Neuronal stem cell (in vitro differentiated cells): ENCODE results near the gene MBIP.

ENCODE experiments used
- DNase-seq: peaks from one replicate; pipeline ENCODE4 v3.0.0-alpha.2; 2013; ENCODE audit warnings: low spot score
- H2AFZ ChIP-seq: one replicate; pipeline ENCODE4 v1.6.1; 2013; ENCODE audit warnings: mild to moderate bottlenecking, low read length, inconsistent platforms
- H2AK5ac ChIP-seq: 2 replicates; pipeline ENCODE4 v1.6.1; 2013; ENCODE audit warnings: low read depth, mild to moderate bottlenecking, inconsistent platforms, low read length, moderate library complexity, mixed read lengths
- H2BK120ac ChIP-seq: 2 replicates; pipeline ENCODE4 v1.6.1; 2013; ENCODE audit warnings: low read depth, mild to moderate bottlenecking, inconsistent platforms, low read length, moderate library complexity, mixed read lengths
- H2BK12ac ChIP-seq: one replicate; pipeline ENCODE4 v1.6.1; 2013; ENCODE audit warnings: low read length, inconsistent platforms
- H2BK15ac ChIP-seq: 2 replicates; pipeline ENCODE4 v1.6.1; 2013; ENCODE audit warnings: mild to moderate bottlenecking, low read length, inconsistent platforms, mixed read lengths
- H2BK5ac ChIP-seq: one replicate; pipeline ENCODE4 v1.6.1; 2013; ENCODE audit warnings: inconsistent platforms, mild to moderate bottlenecking, low read length, moderate library complexity
- H3K14ac ChIP-seq: one replicate; pipeline ENCODE4 v1.6.1; 2013; ENCODE audit warnings: low read length, inconsistent platforms
- H3K18ac ChIP-seq: 2 replicates; pipeline ENCODE4 v1.6.1; 2013; ENCODE audit warnings: low read length, inconsistent platforms
- H3K23ac ChIP-seq: 2 replicates; pipeline ENCODE4 v1.6.1; 2013; ENCODE audit warnings: low read depth, mild to moderate bottlenecking, mixed read lengths, low read length, inconsistent platforms; ENCODE audit not compliant: poor library complexity
- H3K27ac ChIP-seq: replicated peaks from 3 replicates; pipeline ENCODE4 v1.5.1; 2013; ENCODE audit warnings: low read length, inconsistent platforms
- H3K27me3 ChIP-seq, 3 experiments: 2 replicates each; pipeline ENCODE4 v1.6.1; 2013; ENCODE audit warnings: low read length in 3 of 3, mild to moderate bottlenecking in 2 of 3, inconsistent platforms in 1 of 3, low read depth in 1 of 3, mixed read lengths in 1 of 3, moderate library complexity in 1 of 3; ENCODE audit not compliant: control insufficient read depth in 3 of 3, insufficient read depth in 3 of 3
- H3K36me3 ChIP-seq, 2 donors: replicated peaks in 1 of 2; 2 replicates each; pipeline ENCODE4 v1.6.1; 2013; ENCODE audit warnings: low read length in 2 of 2; ENCODE audit not compliant: control insufficient read depth in 2 of 2, insufficient read depth in 2 of 2
- H3K4ac ChIP-seq: 2 replicates; pipeline ENCODE4 v1.6.1; 2013; ENCODE audit warnings: inconsistent platforms, mild to moderate bottlenecking, low read length, moderate library complexity
- H3K4me1 ChIP-seq, 2 donors: 1 replicate in 1 of 2; 2 replicates in 1 of 2; pipeline ENCODE4 v1.6.1; 2013; ENCODE audit warnings: low read length in 2 of 2, low read depth in 1 of 2; ENCODE audit not compliant: control insufficient read depth in 2 of 2, insufficient read depth in 1 of 2
- H3K4me2 ChIP-seq: one replicate; pipeline ENCODE4 v1.6.1; 2013; ENCODE audit warnings: mild to moderate bottlenecking, low read length, inconsistent platforms; ENCODE audit not compliant: insufficient read depth, poor library complexity, severe bottlenecking
- H3K4me3 ChIP-seq, 2 donors: 2 replicates each; pipeline ENCODE4 v1.5.1; 2013; ENCODE audit warnings: low read length in 2 of 2, mild to moderate bottlenecking in 2 of 2, inconsistent platforms in 1 of 2, moderate library complexity in 1 of 2
- H3K79me1 ChIP-seq: one replicate; pipeline ENCODE4 v1.6.1; 2013; ENCODE audit warnings: low read depth, mild to moderate bottlenecking, inconsistent platforms, low read length, moderate library complexity
- H3K9ac ChIP-seq: one replicate; pipeline ENCODE4 v1.6.1; 2013; ENCODE audit warnings: mild to moderate bottlenecking, low read depth, low read length, inconsistent platforms; ENCODE audit not compliant: poor library complexity
- H3K9me3 ChIP-seq, 2 donors: replicated peaks in 1 of 2; 2 replicates each; pipeline versions ENCODE3 to v1.6.1; 2013; ENCODE audit warnings: low read length in 2 of 2, mild to moderate bottlenecking in 2 of 2, inconsistent platforms in 1 of 2, low read depth in 1 of 2, mixed read lengths in 1 of 2, moderate library complexity in 1 of 2; ENCODE audit not compliant: control insufficient read depth in 2 of 2, insufficient read depth in 1 of 2
- H4K8ac ChIP-seq: one replicate; pipeline ENCODE4 v1.6.1; 2013; ENCODE audit warnings: low read depth, mild to moderate bottlenecking, inconsistent platforms, low read length, moderate library complexity
- H4K91ac ChIP-seq: one replicate; pipeline ENCODE4 v1.6.1; 2013; ENCODE audit warnings: low read length, low read depth, mild to moderate bottlenecking, inconsistent platforms; ENCODE audit not compliant: poor library complexity
- WGBS, 2 donors: extraction: QIAGEN DNeasy Blood & Tissue Kit; methylation state at CpG; one replicate each; pipeline ENCODE4 v1.1.7; 2013; ENCODE audit warnings: missing lambda C conversion rate in 2 of 2, mixed read lengths in 1 of 2; ENCODE audit not compliant: insufficient read length in 2 of 2, insufficient replicate concordance in 1 of 2; ENCODE audit errors: extremely low coverage in 2 of 2; 5-methylcytosine and 5-hydroxymethylcytosine counted together

The MBIP gene

DNA sequence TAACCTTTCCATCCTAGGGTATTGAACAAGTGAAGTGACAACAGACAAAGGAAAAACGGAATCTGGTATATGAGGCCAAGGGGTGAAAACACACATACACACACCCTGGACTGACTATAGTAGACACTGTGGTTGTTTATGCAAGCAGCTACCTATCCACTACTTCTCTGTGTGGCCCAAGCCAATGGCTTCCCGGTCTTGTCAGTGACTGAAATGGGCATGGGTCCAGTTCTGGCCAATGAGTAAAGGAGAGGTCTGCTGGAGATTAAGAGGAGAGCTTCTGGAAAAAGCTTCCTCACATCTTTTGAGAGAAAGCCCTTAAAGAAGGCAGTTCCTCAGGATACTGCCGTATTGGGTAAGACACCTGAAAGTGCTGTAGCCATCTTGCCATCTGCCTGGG, 19.3 kb downstream of the MBIP start:
- Histone ChIP-seq H2BK5ac (no peak overlapping the region), H2BK120ac (no peak overlapping the region), H4K8ac (no peak overlapping the region), H3K9ac (no peak overlapping the region), H4K91ac (no peak overlapping the region), H2AFZ (no peak overlapping the region), H3K4me3 (no peak overlapping the region), H3K18ac (peak overlapping the region; percentile 11), H3K79me1 (no peaks in the 10 kb centered on the region), H3K14ac (no peak overlapping the region), H3K4me1 (peaks cover 0 to 6% of the 10 kb centered on the region in 2 donors), H3K4me2 (no peak overlapping the region), H3K36me3 (peaks cover 16 to 93% of the 10 kb centered on the region in 2 donors), H2BK12ac (no peak overlapping the region), H3K9me3 (no peaks in the 10 kb centered on the region), H3K4ac (no peak overlapping the region), H3K27me3 (no peaks in the 10 kb centered on the region), H3K23ac (no peak overlapping the region), H2BK15ac (no peak overlapping the region), H3K27ac (peak overlapping the region; percentile 26), H2AK5ac (no peak overlapping the region)
- WGBS, 2 donors: no CpG with 5 or more reads among the region's 3 CpGs
- DNase-seq: no peak

DNA sequence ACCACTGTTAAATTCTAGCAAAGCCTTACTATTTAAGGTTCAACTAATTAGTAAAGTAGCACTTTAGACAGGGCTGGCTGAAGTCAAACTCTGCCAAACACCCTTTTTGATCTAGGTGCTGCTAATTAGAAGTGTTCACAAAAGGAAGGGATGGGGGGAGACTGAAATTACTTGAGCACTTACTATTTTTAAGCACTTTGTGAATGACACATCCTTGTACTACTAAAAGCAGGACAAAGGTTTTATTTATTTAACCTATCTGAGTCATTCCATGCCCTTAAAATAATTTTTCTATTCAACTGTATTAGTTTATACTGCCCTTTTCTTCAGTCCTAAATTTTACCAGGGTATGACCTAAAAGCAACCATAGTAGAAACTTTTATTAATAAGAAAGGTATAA, 20.1 kb downstream of the MBIP start:
- peaks cover 0 to 13% of the 10 kb centered on the region in 2 donors for H3K4me1 ChIP-seq
- H3K9me3 ChIP-seq: no peaks in the 10 kb centered on the region
- DNase-seq: no peak
- no peak overlapping the region for H2BK5ac ChIP-seq
- H2BK120ac ChIP-seq: no peak overlapping the region
- H2BK15ac ChIP-seq: no peak overlapping the region
- no peak overlapping the region for H3K23ac ChIP-seq
- H3K9ac ChIP-seq: no peak overlapping the region
- no peaks in the 10 kb centered on the region for H3K27me3 ChIP-seq
- no peak overlapping the region for H3K4me3 ChIP-seq
- H4K8ac ChIP-seq: no peak overlapping the region
- H2BK12ac ChIP-seq: no peak overlapping the region
- no peaks in the 10 kb centered on the region for H3K79me1 ChIP-seq
- H3K36me3 ChIP-seq: peaks cover 16 to 90% of the 10 kb centered on the region in 2 donors
- no peak overlapping the region for H3K27ac ChIP-seq
- no peak overlapping the region for H3K4ac ChIP-seq
- H3K4me2 ChIP-seq: no peak overlapping the region
- no peak overlapping the region for H3K14ac ChIP-seq
- H3K18ac ChIP-seq: no peak overlapping the region
- H2AFZ ChIP-seq: no peak overlapping the region
- no peak overlapping the region for H2AK5ac ChIP-seq
- no peak overlapping the region for H4K91ac ChIP-seq

DNA sequence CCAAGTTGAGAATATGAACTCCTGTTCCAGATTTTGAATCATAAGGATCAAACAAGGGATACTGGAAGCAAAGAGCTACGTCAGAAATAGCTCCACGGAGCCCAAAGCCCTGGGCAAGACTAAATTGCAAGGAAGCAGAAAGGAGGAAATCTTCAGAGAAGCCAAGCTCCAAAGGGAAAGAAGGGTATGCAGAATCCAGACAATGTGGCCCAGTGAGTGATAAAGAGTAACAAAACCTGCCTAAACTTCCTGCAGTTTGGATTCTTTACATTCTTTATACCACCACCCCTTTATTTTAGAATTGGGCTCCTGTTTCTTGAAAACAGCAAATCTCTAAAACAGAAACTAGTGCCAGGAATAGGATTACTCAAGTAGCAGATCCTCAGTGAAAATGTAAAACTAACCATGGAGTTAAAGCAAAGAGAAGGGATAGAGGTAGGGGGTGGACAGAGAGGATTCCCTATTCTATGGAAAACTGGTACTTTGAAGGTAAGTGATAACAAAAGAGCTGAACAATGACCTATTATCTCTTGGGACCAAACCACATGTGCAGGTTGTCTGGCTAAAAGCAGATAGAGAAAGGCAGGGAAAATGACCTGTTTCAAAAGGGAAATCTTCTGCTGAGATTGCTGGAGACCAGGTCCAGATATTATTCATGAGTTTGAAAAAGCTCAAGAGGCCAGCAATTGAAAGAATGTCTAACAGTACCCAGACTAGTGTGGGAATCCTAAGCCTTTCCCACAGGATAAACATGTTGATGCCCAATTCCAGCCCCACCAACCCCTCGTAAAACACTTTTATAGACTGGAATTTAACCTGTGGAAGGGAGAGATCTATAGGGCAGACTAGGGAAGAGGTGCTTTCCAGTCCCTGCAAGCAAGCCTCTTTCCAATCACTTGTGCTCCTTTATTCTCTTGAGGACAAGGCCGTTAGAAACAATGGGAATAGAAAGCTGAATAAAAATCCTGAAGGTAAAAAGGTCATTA, 24.5 kb downstream of the MBIP start:
- WGBS, 2 donors: no CpG with 5 or more reads among the region's 4 CpGs

DNA sequence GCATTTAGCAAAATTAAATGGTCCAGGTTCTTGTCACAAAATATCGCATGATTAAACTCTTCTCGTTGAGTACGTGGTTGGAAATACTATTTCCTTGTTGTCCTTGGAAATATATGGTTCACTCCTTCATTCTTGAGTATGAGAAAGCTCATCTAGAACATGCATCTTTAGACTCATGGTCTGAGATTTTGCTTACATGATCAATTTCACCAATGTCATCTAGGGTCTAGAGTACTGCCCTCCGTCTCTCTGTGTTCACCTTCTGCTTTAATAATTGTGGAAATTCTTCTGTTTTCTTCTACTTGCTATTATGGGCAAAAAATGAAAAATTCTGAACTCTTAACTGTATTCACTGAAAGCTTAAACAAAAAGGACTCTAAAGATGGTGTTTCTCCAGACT, 25.9 kb downstream of the MBIP start:
- H2BK120ac ChIP-seq: no peak overlapping the region
- peaks cover 0 to 9% of the 10 kb centered on the region in 2 donors for H3K4me1 ChIP-seq
- H3K27me3 ChIP-seq: peaks cover 0 to 7% (median 0%) of the 10 kb centered on the region in 3 experiments
- no peak overlapping the region for H3K23ac ChIP-seq
- H3K9me3 ChIP-seq: no peaks in the 10 kb centered on the region
- H2BK12ac ChIP-seq: no peak overlapping the region
- no peak overlapping the region for H3K4me3 ChIP-seq
- no peak overlapping the region for H2BK5ac ChIP-seq
- no peak overlapping the region for H2AFZ ChIP-seq
- H3K14ac ChIP-seq: no peak overlapping the region
- H3K4ac ChIP-seq: no peak overlapping the region
- no peak overlapping the region for H3K18ac ChIP-seq
- H2AK5ac ChIP-seq: no peak overlapping the region
- H3K27ac ChIP-seq: no peak overlapping the region
- no peak overlapping the region for H4K91ac ChIP-seq
- WGBS, 2 donors: no CpG with 5 or more reads among the region's 4 CpGs
- H3K36me3 ChIP-seq: peaks cover 10 to 38% of the 10 kb centered on the region in 2 donors
- no peak overlapping the region for H4K8ac ChIP-seq
- H3K79me1 ChIP-seq: no peaks in the 10 kb centered on the region
- no peak overlapping the region for H2BK15ac ChIP-seq
- DNase-seq: no peak
- H3K4me2 ChIP-seq: no peak overlapping the region
- H3K9ac ChIP-seq: no peak overlapping the region

More for the DNA sequence above, 24.5 kb downstream of the MBIP start:
- Histone ChIP-seq H2AFZ (no peak overlapping the region), H2BK120ac (no peak overlapping the region), H2AK5ac (no peak overlapping the region), H2BK5ac (no peak overlapping the region), H3K9me3 (no peaks in the 10 kb centered on the region), H4K91ac (no peak overlapping the region), H2BK15ac (no peak overlapping the region), H3K4me2 (no peak overlapping the region), H3K4me3 (no peak overlapping the region), H3K23ac (no peak overlapping the region), H3K18ac (no peak overlapping the region), H3K79me1 (no peaks in the 10 kb centered on the region), H3K9ac (no peak overlapping the region), H3K27me3 (no peaks in the 10 kb centered on the region), H4K8ac (no peak overlapping the region), H3K36me3 (peaks cover 10 to 51% of the 10 kb centered on the region in 2 donors), H3K14ac (no peak overlapping the region), H3K4ac (no peak overlapping the region), H3K27ac (peak overlapping the region; percentile 62), H2BK12ac (no peak overlapping the region), H3K4me1 (peaks cover 0 to 10% of the 10 kb centered on the region in 2 donors)
- DNase-seq: no peak
